HG03280 (cell line): ENCODE results near the gene KSR1.

Source experiments
- ATAC-seq: cut with Tn5 transposase; IDR thresholded peaks from one replicate; pipeline ENCODE4 v1.9.1; 2021; ENCODE audit warnings: mild to moderate bottlenecking, moderate library complexity; ENCODE audit not compliant: unreplicated experiment

KSR1 gene

DNA sequence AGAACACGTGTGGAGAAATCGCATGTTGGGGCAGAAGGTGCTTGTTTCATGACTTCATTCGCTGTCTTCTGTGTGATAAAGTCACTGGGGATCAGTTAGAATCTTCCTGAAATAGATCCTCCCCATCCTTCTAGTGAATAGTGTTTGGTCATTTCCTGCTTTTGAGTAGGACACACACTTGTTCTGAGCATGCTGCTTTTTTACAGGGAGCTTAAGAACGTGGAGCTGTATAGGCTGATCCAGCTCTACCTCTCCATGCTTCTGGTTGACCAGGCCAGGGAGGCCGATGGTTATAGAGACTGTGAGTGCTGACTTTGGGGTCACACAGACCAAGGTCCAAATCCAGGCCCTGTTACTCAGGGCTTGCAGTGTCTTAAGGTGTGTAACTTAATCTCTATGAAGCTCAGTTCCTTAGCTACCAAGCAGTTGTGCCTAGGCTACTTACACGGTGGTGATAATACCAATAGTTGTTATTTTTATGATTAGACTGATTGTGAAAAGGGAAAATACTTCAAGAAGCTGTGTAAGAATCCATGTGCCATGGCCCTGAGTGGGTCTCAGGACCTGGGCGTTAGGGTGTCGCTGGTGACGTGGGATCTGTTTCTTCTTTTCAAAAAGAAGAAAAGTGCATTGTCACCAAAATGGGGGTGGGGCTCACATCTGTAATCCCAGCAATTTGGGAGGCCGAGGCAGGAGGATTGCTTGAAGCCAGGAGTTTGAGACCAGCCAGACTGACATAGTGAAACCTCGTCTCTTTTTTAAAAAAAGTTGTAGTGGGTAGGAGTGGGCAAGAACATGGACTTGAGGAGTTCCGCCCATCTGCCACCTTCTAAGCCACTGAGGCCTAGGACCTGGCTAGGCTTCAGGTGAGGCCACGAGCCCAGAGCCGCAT lies 110.7 kb downstream of the KSR1 start:
- no peak for ATAC-seq

DNA sequence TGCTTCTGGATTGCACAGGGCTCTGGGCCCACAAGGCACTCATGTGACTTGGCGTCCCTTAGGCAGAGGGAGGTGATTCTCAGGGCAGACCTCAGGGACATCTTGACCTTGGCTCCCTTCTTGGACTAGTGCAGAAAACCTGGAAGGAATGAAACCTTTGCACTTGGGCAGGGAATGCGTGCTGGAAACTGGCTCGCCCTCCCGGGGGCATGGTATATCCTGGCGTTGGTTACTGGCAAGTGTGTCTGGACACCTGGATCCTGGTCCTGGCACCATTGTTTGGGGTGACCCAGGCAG lies 111.3 kb downstream of the KSR1 start:
- no peak for ATAC-seq

DNA sequence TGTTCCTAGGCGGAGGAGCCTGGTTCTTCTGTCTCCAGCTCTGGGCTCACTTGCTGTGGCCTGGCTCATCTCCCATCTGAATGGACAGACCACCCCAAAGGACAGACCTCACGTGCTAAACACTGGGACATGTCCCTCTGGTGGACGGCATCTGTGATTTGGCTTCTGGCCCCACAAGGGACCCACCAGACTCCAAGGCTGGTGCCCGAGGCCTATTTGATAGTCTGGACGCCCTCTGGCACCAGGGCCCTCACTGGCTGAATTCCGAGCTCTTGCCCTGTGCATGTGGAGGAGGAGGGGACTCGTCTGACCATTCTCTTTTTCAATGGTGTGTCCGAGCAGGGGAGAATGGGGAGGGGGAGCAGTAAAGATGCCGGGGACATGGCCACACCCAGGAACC lies 112.0 kb downstream of the KSR1 start:
- no peak for ATAC-seq

DNA sequence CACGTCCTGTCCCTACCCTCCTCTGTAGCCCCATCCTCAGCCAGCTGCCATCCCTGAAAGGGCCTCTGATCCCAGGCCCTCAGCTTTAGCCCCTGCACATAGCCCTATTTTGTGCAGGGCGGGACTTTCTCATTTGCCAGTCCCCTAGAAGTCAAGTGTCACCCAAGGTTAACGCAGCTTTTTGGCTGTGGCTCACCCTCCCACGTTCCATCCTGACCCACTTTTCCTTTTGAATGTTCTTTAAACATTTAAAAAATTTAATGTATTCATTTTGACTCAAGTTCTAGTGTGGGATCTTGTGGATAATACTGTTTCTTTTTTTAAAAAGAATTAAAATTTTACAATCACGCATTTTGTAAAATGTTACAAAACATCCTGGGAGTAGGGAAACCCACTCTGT lies 112.6 kb downstream of the KSR1 start:
- ATAC-seq = no peak

DNA sequence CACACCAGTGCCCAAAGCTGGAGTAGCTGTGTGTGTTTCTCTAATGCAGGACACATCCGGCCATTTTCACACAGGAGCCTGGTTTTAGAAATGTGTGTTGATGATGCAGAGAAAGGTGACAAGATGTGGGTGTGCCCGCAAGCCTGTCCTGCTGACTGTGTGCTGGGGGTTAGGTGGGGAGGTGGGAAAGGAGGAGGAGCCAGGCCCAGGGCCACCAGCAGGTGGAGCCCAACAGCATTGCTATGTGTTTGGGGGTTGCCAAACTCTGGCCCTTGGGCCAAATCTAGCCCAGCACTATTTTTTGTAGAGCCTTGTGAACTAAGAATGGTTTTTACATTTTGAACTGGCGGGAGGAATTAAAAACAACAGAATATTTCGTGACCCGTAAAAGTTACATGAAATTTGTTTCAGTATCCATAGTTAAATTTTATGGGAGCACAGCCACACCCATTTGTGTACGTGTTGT lies 113.0 kb downstream of the KSR1 start:
- no peak for ATAC-seq

DNA sequence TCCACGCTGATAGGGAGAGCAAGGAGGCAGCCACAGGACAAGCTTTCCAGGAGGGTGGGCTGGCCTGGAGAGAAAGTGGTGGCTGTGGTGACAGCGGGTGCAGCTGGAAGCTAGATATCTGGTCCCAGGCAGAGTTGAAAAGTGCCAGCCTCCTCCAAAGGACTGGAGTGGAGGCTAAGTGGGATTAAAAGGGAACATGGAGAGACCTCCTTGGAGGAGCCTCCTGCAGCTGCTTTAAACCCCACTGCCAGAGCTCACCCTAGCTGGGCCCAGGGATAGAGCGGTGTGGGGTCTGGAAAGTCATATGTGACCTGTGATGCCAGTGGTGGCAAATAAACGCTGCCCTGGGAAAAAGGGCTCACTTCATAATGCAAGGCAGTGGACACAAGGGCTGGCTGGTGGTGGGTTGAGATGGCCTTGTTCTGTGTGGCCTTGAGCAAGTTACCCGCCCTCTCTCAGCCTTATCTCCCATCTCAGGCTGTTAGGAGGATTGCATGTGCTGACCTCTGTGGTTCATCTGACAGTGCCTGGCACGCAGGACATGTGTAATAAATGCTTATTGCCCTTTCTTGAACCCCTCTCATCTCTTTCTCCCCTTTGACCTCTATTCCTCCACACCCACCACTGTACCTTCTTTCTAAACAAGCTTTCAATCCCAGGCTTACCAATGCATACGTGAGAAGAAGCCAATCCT lies 113.8 kb downstream of the KSR1 start:
- ATAC-seq = no peak

DNA sequence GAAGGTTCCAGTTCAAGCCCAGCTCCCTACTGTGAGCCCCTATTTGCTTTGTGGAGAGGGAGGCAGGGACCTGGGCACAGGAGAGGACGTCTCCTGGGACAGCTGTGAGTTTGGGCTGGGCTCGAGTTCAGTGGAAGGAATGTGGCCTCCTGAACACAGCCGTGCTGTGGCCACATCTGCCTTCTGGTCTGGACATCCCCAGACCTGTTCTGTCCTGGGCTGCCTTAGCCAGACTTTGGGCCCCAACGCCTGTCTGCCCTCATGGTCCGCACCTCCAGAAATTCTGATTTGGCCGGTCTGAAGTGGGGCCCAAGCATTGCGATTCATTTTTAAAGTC lies 114.3 kb downstream of the KSR1 start:
- no peak for ATAC-seq

DNA sequence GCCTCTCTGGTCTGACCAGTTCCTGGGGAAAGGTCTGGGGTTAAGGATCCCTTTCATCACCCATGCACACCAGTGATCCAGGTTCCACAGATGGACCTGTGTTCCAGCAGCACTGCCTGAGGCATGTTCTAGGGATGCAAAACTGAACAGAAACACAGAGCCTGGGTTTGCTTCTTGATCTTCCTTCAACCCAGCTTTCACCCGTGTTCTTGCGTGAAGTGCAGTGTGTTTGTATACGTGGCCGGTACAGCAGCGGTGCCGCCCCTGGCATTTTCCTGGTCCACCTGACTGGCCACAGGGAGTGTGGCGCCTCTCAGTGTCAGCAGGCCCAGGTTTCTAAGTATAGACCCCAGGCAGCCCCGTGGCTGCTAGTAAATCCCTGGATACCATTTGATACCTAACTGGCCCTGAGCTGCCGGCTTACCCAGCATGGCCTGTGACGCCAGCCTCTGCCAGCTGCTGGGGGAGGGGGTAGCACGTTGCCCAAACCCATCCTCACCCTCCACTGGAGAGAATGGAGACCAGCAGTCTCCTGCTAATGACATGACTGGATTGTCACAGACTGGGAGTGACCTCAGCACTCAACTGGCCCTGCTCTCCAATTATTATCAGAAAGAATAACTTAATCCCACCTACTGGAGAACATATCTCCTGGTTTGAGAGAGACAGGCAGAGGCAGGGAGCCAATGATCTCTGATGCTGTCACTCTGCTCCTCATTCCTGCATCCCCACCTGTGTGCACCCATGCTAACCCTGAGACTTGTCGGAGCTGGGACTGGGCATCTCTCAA lies 115.5 kb downstream of the KSR1 start:
- no peak for ATAC-seq

DNA sequence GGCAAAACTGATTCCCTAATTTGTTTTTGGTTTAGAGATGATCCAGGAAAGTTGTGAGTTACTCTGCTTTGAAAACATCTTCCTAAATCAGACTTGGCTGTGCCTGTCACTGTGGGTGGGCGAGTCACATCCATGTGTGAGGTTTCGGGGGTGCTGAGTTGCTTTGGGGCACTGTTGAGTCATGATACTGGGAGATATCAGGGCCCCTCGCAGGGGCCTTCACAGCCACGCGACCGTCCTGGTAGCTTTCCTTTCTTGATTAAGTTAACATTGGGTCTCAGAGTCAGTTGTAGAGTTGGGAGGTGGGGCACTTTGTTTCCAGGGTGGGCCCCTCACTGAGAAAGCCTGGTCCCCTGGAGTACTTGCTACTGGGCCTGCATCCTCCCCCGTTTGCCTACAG lies 116.4 kb downstream of the KSR1 start:
- no peak for ATAC-seq

DNA sequence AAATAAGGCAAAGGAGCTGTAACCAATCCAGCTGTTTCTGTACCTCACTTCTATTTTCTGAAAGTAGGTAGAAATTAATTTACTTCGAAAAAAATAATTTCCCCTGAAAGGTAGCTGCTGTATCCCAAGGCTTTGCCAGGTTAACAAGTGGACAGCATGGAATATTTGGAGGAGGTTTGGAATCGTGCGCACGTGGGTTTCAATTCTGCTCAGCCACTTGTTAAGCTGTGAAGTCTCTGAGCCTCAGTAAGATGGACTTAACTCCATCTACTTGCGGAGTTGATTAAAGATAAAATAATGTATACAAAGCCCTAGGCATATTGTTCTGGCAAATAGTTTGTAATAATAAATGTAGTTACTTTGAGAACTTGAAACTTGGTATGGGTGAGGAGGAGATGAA lies 117.3 kb downstream of the KSR1 start:
- ATAC-seq = no peak

DNA sequence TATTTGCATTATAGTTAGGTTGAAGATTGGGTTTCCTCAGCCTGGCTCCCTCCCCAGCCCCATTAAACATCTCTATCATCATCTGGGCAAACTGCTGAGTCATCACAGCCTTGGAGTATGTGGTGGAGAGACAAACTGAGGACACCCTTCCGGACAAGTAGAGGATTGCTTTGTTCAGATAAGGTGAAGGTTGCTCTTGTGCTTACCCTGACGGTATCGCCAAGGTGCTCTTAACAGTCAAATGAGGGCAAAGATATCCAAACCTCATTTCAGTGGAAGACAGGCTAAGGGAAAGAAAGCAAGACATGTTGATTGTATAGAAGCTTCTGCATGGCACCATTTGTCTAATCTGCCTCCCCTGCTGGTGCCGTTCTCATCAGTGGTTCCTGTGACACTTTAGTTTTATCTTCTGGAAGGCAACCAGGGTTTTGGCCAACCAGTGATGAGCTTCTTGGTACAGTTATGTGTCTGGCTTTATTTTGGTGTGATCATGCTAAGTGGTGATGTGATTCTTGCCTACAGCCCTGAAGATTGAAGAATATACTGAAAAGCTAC lies 117.8 kb downstream of the KSR1 start:
- no peak for ATAC-seq

DNA sequence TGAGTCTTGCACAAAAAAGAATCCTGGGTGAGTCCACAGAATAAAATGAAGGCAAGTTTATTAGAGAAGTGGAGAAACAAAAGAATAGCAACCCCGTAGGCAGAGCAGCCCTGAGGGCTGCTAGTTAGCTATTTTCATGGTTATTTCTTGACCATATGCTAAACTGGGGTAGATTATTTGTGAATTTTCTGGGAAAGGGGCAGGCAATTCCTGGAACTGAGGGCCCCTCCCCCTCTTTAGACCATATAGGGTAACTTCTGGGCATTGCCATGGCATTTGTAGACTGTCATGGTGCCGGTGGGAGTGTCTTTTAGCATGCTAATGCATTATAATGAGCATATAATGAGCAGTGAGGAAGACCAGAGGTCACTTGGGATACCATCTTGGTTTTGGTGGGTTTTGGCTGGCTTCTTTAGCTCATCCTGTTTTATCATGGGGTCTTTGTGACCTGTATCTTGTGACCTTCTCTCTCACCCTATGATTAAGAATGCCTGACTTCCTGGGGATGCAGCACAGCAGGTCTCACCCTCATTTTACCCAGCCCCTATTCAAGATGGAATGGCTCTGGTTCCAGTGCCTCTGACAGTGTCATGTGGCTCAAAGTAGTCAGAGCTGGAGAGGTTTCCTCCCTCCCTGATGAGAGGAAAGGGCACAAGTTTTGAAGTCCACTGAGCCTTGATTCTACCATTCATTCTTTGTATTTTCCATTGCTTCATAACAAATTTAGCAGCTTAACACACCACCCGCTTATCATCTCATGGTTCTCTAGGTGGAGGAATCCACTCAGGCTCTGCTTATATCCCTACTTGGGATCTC lies 119.1 kb downstream of the KSR1 start:
- ATAC-seq = no peak

DNA sequence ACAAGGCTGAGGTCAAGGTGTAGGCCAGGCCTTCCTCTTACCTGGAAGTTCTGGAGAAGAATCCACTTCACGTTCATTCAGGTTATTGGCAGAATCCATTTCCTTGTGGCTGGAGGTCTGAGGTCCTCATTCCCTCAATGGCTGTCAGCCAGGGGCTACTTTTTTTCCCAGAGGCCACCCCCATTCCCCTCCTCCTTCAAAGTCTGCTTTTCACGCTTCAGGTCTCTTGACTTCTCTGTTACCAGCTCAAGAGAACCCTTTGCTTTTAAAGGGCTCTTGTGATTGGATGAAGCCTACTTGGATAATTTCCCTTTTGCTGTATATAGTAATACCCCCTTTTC lies 119.6 kb downstream of the KSR1 start:
- ATAC-seq = no peak

DNA sequence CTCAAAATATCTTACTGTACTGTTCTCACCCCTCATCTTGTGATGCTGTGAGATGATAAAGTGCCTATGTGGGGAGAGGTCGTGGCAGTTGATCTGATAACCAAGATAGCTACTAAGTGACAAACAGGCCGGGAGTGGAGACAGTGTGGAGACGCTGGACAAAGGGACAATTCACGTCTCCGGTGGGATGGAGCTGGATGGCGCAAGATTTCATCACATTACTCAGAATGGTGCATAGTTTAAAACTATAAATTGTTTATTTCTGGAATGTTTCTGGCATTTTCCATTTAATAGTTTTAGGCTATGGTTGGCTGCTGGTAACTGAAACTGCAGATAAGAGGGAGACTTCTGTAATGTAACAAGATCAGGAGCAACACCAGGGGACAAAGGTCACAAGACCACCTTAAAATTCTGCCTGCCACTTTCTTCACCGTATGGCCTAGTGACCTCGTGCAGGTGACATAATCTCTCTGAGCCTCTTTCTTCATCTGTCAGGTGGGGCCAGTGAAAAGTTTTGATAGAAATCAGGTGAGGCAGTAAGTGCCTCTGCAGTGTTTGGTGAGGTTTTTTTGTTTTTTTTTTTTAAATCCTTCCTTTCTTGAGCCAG lies 120.3 kb downstream of the KSR1 start:
- no peak for ATAC-seq

DNA sequence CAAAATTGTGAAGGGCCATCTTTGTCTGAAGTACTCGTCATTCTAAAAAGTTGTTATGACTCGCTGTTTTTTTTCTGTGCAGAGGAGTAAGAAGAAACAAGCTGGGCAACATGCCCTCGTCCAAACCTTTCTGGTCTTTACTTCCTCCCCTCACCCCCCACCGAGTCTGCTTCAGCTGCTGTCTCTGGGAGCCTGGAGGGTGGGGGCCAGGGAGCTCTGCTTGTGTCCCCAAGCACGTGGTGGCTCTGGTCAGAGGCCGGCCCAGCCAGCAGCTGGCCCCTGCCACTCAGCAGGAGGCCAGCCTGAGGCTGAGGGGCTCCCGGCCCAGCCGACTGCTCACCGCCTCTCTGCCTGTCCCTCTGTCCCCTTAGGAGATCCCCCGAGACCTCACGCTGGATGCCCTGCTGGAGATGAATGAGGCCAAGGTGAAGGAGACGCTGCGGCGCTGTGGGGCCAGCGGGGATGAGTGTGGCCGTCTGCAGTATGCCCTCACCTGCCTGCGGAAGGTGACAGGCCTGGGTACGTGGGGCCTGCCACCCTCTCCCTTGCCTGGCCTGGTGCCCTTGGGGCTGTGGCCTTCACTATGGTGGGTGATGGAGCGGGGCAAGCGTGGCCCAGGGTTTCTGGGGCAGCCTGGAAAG lies 121.0 kb downstream of the KSR1 start:
- no peak for ATAC-seq

DNA sequence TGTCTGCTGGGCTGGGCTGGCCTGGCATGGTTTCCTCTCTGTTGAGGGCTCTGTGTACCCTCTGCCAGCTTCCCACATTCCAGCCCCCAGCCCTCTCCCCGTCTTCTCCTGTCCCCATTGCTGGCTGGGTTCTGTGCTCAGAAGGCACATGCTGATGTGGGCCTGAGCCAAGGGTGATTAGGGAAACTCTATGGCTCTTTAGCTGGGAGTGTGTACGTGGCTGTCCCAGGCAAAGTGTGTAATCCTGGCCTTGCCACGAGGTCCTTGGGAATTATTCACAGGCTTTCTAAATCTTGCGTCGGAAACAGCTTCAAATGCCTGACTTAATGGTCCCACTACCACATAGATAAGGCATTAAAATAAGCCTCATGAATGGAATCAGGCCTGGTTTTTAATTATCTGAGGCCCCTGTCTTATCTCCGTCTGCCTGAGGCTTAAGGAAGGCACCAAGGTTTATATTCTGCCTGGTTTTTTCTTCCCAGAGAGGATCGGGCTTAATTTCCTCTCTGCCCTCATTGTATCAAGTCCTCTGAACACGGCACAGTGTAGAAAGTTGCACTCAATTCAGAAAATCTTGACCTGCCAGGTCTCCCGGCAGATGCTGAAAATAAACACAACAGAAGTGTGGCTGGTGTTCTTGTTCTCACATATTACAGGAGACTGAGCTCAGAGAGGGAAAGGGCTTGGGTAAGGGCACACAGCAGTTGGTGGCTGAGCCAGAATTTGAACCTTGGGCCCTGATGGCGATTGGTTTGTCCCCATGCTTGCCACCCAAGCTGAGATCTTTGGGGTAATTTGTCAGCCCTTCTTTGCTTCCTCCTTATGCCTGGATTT lies 121.9 kb downstream of the KSR1 start:
- no peak for ATAC-seq

DNA sequence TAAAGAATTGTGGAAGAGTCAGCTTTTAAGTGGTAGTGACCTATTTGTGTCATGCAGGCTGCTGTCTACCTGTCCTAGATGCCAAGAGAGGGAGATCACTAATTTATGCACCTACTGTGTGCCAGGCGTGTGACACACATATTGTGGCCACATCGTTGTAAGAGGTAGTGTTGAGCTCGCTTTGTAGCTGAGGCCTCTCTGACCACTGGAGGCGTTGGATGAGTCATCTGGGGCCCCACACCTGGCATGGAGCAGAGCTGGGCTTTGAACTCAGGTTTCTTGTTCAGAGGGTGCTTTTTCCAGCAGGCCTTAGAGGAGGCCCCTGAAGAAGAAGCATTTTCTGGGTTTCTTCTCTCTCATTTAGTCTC lies 122.5 kb downstream of the KSR1 start:
- peak; percentile 76 for ATAC-seq

DNA sequence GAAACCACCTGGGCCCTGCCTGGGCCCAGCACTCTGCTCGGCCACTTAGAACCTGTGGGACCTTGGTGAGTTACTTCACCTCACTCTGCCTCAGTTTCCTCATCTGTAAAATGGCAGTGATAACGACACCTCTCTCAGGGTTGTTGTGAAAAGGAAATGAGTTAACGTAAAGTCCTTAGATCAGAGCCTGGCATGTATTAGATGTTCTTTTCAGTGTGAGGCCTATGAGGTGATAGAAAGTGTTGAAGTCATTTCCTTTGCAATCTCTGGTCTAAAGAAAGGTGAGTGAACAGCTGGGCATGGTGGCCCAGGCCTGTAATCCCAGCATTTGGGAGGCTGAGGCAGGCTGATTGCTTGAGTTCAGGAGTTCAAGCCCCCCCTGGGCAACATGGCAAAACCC lies 123.1 kb downstream of the KSR1 start:
- ATAC-seq = peak; percentile 34

DNA sequence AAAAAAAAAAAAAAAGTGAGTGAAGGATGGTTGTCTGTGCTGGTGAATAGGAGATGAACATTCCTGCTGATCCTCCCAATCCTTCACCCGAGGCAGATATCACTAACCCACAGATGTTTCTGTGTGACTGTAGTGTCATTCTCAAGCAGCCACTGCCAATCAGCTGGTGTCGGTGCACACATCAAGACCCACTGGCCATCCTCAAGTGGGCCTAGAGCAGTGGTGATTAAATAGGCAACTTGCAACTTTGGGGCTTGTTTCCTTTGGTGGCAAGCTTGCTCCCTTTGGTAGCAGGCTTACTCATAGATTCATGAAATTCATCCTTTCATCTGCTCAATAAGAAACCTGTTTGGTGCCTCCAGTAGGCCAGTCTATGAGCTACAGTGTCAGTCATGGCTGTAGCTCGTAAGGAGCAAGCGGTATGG lies 123.7 kb downstream of the KSR1 start:
- no peak for ATAC-seq
